K562 (cell line): ENCODE results near the gene FAM114A1. TPM values are rescaled to one million over a fixed set of nuclear protein-coding genes. Genes with fewer than 3 reads are reported as not detected.

Experiments
- ATAC-seq: fragments of 200-7000 bp; cut with Tn5 transposase; 3 replicates; pipeline ENCODE4 v1.9.1; 2020; ENCODE audit warnings: moderate library complexity
- BruUV-seq: library from RNA; stranded (reverse); fragments of 400-500 nt; replicated peaks from 2 replicates; lab custom pipeline; 2021; lab: Mats Ljungman, UMichigan
- CTCF ChIA-PET: fragments of 300-600 bp; formaldehyde crosslinking; extraction: SDS; loops from one replicate; lab custom pipeline; 2021; ENCODE audit warnings: low intra/inter-chr PET ratio; lab: Yijun Ruan, JAX
- POLR2A ChIA-PET: fragments of 300-600, 350-650 bp; sonication (Branson Sonifier 250); formaldehyde crosslinking; extraction: SDS; loops from one replicate; lab custom pipeline; 2021; ENCODE audit warnings: antibody characterized with exemption, inconsistent platforms; lab: Yijun Ruan, JAX
- DNase-seq, 4 experiments: peaks; one replicate each; pipeline versions ENCODE4 v3.0.0 to v3.0.0-alpha.2; 2011 to 2018; ENCODE audit warnings: low spot score in 3 of 4, mixed read lengths in 3 of 4; ENCODE audit errors: extremely low read depth in 1 of 4
- FAIRE-seq: peaks from 2 replicates; lab custom pipeline; 2011; peaks lifted over from hg19 to GRCh38; lab: Jason Lieb, UNC
- H2AFZ ChIP-seq: 2 replicates; pipeline ENCODE4 v1.6.0; 2011; ENCODE audit warnings: low read depth, low read length, control low read depth, inconsistent platforms
- H3K27ac ChIP-seq: fragments of 200-600 bp; 3 replicates; pipeline ENCODE4 v1.8.0; 2011; ENCODE audit warnings: low read depth, mild to moderate bottlenecking, control low read depth, inconsistent platforms, low read length, moderate library complexity, mixed read lengths; ENCODE audit errors: extremely low read depth
- H3K27me3 ChIP-seq, 2 experiments: fragments of 300-600 bp in 1 of 2; 2 replicates in 1 of 2; 3 replicates in 1 of 2; pipeline versions ENCODE4 v1.6.0 to v1.8.0; 2011; ENCODE audit warnings: inconsistent platforms in 2 of 2, low read length in 2 of 2, mild to moderate bottlenecking in 1 of 2, mixed read lengths in 1 of 2, moderate library complexity in 1 of 2; ENCODE audit not compliant: control insufficient read depth in 2 of 2, insufficient read depth in 2 of 2
- H3K36me3 ChIP-seq: fragments of 300-600 bp; 3 replicates; pipeline ENCODE4 v1.8.0; 2011; ENCODE audit warnings: mild to moderate bottlenecking, low read length, inconsistent platforms; ENCODE audit not compliant: control insufficient read depth, insufficient read depth
- H3K4me1 ChIP-seq, 2 experiments: fragments of 200-600 bp in 1 of 2; replicated peaks in 1 of 2; 2 replicates in 1 of 2; 3 replicates in 1 of 2; pipeline versions ENCODE4 v1.5.1 to v1.8.0; 2011; ENCODE audit warnings: inconsistent platforms in 2 of 2, low read length in 2 of 2, mild to moderate bottlenecking in 1 of 2, mixed read lengths in 1 of 2, moderate library complexity in 1 of 2; ENCODE audit not compliant: control insufficient read depth in 2 of 2, insufficient read depth in 2 of 2
- H3K4me2 ChIP-seq: 2 replicates; pipeline ENCODE4 v1.6.1; 2011; ENCODE audit warnings: low read length, control low read depth, inconsistent platforms, mixed read lengths; ENCODE audit not compliant: insufficient read depth
- H3K4me3 ChIP-seq: fragments of 200-600 bp; sonication (generic), shearing (Covaris generic); 2 replicates; pipeline ENCODE4 v1.5.1; 2016; ENCODE audit warnings: control low read depth, inconsistent platforms
- H3K79me2 ChIP-seq: fragments of 200-600 bp; 3 replicates; pipeline ENCODE4 v1.8.0; 2011; ENCODE audit warnings: low read length, inconsistent platforms; ENCODE audit not compliant: control insufficient read depth, insufficient read depth
- H3K9ac ChIP-seq, 2 experiments: 2 replicates each; pipeline versions ENCODE4 v1.6.0 to v1.6.1; 2011; ENCODE audit warnings: low read depth in 2 of 2, low read length in 2 of 2, control low read depth in 1 of 2, inconsistent platforms in 1 of 2, mild to moderate bottlenecking in 1 of 2, mixed read lengths in 1 of 2; ENCODE audit not compliant: insufficient read depth in 1 of 2
- H3K9me1 ChIP-seq: one replicate; pipeline ENCODE4 v1.6.0; 2011; ENCODE audit warnings: inconsistent platforms, mild to moderate bottlenecking, low read length, moderate library complexity; ENCODE audit not compliant: control insufficient read depth, insufficient read depth
- H3K9me3 ChIP-seq: replicated peaks from 2 replicates; pipeline ENCODE4 v1.5.1; 2011; ENCODE audit warnings: low read depth, low read length, inconsistent platforms; ENCODE audit not compliant: control insufficient read depth, insufficient read depth
- H4K20me1 ChIP-seq: replicated peaks from 2 replicates; pipeline ENCODE4 v1.6.1; 2011; ENCODE audit warnings: low read length, inconsistent platforms, mixed read lengths; ENCODE audit not compliant: control insufficient read depth, insufficient read depth
- CAMTA2 ChIP-seq: fragments of 250-450 bp; sonication (Bioruptor Pico); conservative IDR thresholded peaks from 2 replicates; pipeline ENCODE4 v1.5.1; 2022
- DMBX1 ChIP-seq: fragments of 250-450 bp; sonication (Bioruptor Pico); IDR thresholded peaks from 2 replicates; pipeline ENCODE4 v1.8.0; 2022; ENCODE audit warnings: inconsistent platforms, mild to moderate bottlenecking, moderate library complexity, borderline replicate concordance
- ELF1 ChIP-seq: fragments of 200-800 bp; sonication (Bioruptor generic); IDR thresholded peaks from 2 replicates; pipeline ENCODE4 v1.6.1; 2016; ENCODE audit warnings: missing genetic modification characterization, missing compliant biosample characterization
- LEF1 ChIP-seq: fragments of 450-650 bp; IDR thresholded peaks from 2 replicates; pipeline ENCODE4 v1.6.1; 2016; ENCODE audit warnings: mild to moderate bottlenecking
- NFATC3 ChIP-seq: fragments of 450-650 bp; IDR thresholded peaks from 2 replicates; pipeline ENCODE4 v1.6.1; 2017; ENCODE audit warnings: mild to moderate bottlenecking
- NR2C1 ChIP-seq, 2 experiments: fragments of 450-650 bp; IDR thresholded peaks; 2 replicates each; pipeline ENCODE4 v1.6.1; 2017; ENCODE audit warnings: mild to moderate bottlenecking in 2 of 2, antibody characterized with exemption in 1 of 2, inconsistent platforms in 1 of 2, missing compliant biosample characterization in 1 of 2, missing genetic modification characterization in 1 of 2
- NR2F6 ChIP-seq: fragments of 450-650 bp; formaldehyde crosslinking; IDR thresholded peaks from 2 replicates; pipeline ENCODE4 v1.4.0; 2020; ENCODE audit warnings: mild to moderate bottlenecking
- POLR2H ChIP-seq: IDR thresholded peaks from 2 replicates; pipeline ENCODE4 v1.6.1; 2016; ENCODE audit warnings: missing genetic modification characterization, low read depth, mild to moderate bottlenecking, control low read depth, missing compliant biosample characterization, moderate library complexity
- SPI1 ChIP-seq: IDR thresholded peaks from 2 replicates; pipeline ENCODE4 v1.6.1; 2011; ENCODE audit warnings: low read depth, low read length, control low read depth, borderline replicate concordance
- TEAD1 ChIP-seq, 2 experiments: fragments of 450-650 bp in 1 of 2; sonication (generic) in 1 of 2; formaldehyde crosslinking; IDR thresholded peaks; 2 replicates each; pipeline versions ENCODE4 v1.4.0 to v1.8.0; 2020 to 2022; ENCODE audit warnings: mild to moderate bottlenecking in 2 of 2, missing genetic modification reagents in 1 of 2
- ZNF197 ChIP-seq: fragments of 200-800 bp; sonication (Bioruptor generic); IDR thresholded peaks from 2 replicates; pipeline ENCODE4 v1.6.1; 2016; ENCODE audit warnings: low read depth, missing genetic modification characterization, missing compliant biosample characterization
- ZNF644 ChIP-seq: fragments of 200-800 bp; sonication (Bioruptor generic); IDR thresholded peaks from 2 replicates; pipeline ENCODE4 v1.6.1; 2016; ENCODE audit warnings: low read depth, missing genetic modification characterization, missing compliant biosample characterization
- ZNF668 ChIP-seq: fragments of 250-450 bp; sonication (Bioruptor Pico); IDR thresholded peaks from 2 replicates; pipeline ENCODE4 v1.8.0; 2022; ENCODE audit warnings: mild to moderate bottlenecking, inconsistent platforms
- WGBS: fragments of 100-300 bp; shearing (Covaris generic); methylation state at CpG from one replicate; pipeline ENCODE4 v1.1.6; 2016; ENCODE audit warnings: low coverage, mixed read lengths; ENCODE audit not compliant: insufficient coverage; ENCODE audit errors: missing lambda C conversion rate; 5-methylcytosine and 5-hydroxymethylcytosine counted together
- in situ Hi-C: fragments of 300-500 bp; cut with MboI; formaldehyde crosslinking; loops from 4 replicates; pipeline ENCODE4 v1.15.0; 2018; ENCODE audit warnings: inconsistent platforms, mixed read lengths
- intact Hi-C: fragments of 100-400 bp; cut with micrococcal nuclease; formaldehyde crosslinking; loops from 2 replicates; pipeline ENCODE4 v1.14.2; 2022
- polyA plus RNA-seq, 8 experiments: library from polyadenylated mRNA; depleted of rRNA in 4 of 8; stranded (reverse) in 5 of 8; unstranded in 3 of 8; fragments of >200 nt; fragmentation: Nextera tagmentation in 2 of 8; fragmentation: Illumina TruSeq in 1 of 8; extraction: Ambion mirVana in 2 of 8; extraction: Trizol in 1 of 8; gene quantifications; 2 replicates each; pipeline versions ENCODE4 v1.2.1 to v1.2.3, GENCODE V29; 2011 to 2014; ENCODE audit warnings: inconsistent platforms in 1 of 8, missing spikeins in 1 of 8
- total RNA-seq, 7 experiments: library from RNA; depleted of rRNA in 6 of 7; stranded (reverse); fragments of >200 nt in 6 of 7; fragmentation: Illumina TruSeq in 2 of 7; extraction: Trizol in 2 of 7; gene quantifications; 2 replicates each; pipeline versions ENCODE4 v1.2.1 to v1.2.3, GENCODE V29; 2011 to 2021; ENCODE audit warnings: low replicate concordance in 1 of 7
- TF ChIP-seq, protein P1 (sequence below), 2 experiments: fragments of 450-650 bp; IDR thresholded peaks; 2 replicates each; pipeline ENCODE4 v1.6.1; 2018; ENCODE audit warnings: mild to moderate bottlenecking in 2 of 2, low read depth in 1 of 2; ENCODE audit not compliant: partially characterized antibody in 2 of 2
- TF ChIP-seq, protein P2 (sequence below), 2 experiments: IDR thresholded peaks; 2 replicates each; pipeline ENCODE4 v1.6.1; 2012; ENCODE audit warnings: improper control_type of control experiment in 2 of 2, low read depth in 2 of 2, low read length in 2 of 2, borderline replicate concordance in 1 of 2

The FAM114A1 gene
- total and polyA plus RNA-seq, 9 of the 15 experiments (the other 6 are each of a cell fraction or from before 2014, with no cell fraction given): 1.8 to 12.0 (median 4.3) TPM

DNA sequence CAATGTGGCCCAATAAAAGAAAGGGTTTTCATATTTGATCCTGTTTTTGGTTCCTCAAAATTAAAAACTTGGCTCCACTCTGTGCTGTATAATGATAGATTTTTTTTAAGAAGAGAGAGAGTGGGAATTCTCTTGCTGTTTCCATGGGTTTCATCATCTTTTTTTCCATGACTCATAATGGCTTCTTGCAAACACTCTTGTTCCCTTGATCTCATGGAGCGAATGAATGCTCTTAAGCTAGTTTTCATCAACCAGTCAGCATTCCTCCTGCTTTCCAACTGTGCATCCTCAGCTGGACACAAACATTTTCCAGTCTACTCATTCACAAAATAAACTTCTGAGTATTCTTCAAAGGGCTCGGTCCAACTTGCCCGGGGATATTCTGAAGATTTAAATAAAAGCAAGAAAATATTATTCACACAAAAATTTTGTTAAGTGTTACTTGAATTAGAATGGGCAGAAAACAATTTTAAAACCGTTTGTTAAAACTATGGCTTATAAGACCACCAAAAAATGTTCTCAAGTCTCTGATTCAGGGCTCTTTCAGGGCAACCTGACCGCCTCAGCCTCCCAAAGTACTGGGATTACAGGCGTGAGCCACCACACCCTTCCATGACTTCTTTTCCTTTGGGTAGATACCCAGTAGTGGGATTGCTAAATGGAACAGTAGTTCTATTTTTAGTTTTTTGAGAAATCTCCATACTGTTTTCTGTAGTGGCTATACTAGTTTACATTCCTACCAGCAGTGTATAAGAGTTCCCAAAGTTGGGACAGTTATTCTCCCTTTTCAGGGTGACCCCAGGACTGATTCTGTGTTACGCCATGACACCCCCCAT, 99.9 kb downstream of the FAM114A1 start:
- H3K9ac ChIP-seq: no peak overlapping the region
- BruUV-seq: no TSS peak
- no peak overlapping the region for H3K4me2 ChIP-seq
- no peaks in the 10 kb centered on the region for H3K79me2 ChIP-seq
- H3K9me1 ChIP-seq: no peaks in the 10 kb centered on the region
- in situ Hi-C loops: no loop called here
- no peaks in the 10 kb centered on the region for H3K27me3 ChIP-seq
- FAIRE-seq: no peak
- 59% methylated on average over 7 of the region's 7 CpGs for WGBS
- intact Hi-C loops: no loop called here
- H3K4me1 ChIP-seq: no peaks in the 10 kb centered on the region; a peak in 1 of 5 replicates
- peak in 1 of 4 experiments; percentile 27 for DNase-seq
- no peaks in the 10 kb centered on the region for H3K9me3 ChIP-seq
- H3K4me3 ChIP-seq: no peak overlapping the region
- ChIA-PET POLR2A (no interaction called here), CTCF (no interaction called here)
- H4K20me1 ChIP-seq: no peaks in the 10 kb centered on the region
- ATAC-seq: peak; percentile 75
- H2AFZ ChIP-seq: no peak overlapping the region; the same call in 1 of the 2 replicates
- H3K36me3 ChIP-seq: no peaks in the 10 kb centered on the region
- peak overlapping the region; percentile 37; the same call in 2 of the 3 replicates for H3K27ac ChIP-seq
- TF ChIP-seq NR2F6 (no peak), NR2C1 (IDR thresholded peaks at IDR 0.05) (no peak), NR2C1 (tag; IDR thresholded peaks at IDR 0.05) (peak; percentile 58; the same call in 1 of the 2 replicates), LEF1 (peak; percentile 49; the same call in 1 of the 2 replicates), TEAD1 (CRISPR knock-in tag; IDR thresholded peaks at IDR 0.05) (0 out of 4 replicates have a peak, but pooled peaks of 1 of the 2 experiments have one; percentile 6), DMBX1 (peak; percentile 67; the same call in 1 of the 2 replicates), ZNF644 (tag) (peak; percentile 91), POLR2H (tag) (peak; percentile 75; the same call in 1 of the 2 replicates), SPI1 (no peak), ZNF197 (CRISPR knock-in tag) (peak; percentile 29; the same call in 1 of the 2 replicates), ELF1 (no peak), CAMTA2 (no peak), NFATC3 (peak; percentile 97), ZNF668 (CRISPR knock-in tag) (0 out of 2 replicates have a peak, but pooled peaks have one; percentile 33)
- TF ChIP-seq, protein P1, sequence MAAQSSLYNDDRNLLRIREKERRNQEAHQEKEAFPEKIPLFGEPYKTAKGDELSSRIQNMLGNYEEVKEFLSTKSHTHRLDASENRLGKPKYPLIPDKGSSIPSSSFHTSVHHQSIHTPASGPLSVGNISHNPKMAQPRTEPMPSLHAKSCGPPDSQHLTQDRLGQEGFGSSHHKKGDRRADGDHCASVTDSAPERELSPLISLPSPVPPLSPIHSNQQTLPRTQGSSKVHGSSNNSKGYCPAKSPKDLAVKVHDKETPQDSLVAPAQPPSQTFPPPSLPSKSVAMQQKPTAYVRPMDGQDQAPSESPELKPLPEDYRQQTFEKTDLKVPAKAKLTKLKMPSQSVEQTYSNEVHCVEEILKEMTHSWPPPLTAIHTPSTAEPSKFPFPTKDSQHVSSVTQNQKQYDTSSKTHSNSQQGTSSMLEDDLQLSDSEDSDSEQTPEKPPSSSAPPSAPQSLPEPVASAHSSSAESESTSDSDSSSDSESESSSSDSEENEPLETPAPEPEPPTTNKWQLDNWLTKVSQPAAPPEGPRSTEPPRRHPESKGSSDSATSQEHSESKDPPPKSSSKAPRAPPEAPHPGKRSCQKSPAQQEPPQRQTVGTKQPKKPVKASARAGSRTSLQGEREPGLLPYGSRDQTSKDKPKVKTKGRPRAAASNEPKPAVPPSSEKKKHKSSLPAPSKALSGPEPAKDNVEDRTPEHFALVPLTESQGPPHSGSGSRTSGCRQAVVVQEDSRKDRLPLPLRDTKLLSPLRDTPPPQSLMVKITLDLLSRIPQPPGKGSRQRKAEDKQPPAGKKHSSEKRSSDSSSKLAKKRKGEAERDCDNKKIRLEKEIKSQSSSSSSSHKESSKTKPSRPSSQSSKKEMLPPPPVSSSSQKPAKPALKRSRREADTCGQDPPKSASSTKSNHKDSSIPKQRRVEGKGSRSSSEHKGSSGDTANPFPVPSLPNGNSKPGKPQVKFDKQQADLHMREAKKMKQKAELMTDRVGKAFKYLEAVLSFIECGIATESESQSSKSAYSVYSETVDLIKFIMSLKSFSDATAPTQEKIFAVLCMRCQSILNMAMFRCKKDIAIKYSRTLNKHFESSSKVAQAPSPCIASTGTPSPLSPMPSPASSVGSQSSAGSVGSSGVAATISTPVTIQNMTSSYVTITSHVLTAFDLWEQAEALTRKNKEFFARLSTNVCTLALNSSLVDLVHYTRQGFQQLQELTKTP (IDR thresholded peaks at IDR 0.05; ENCODE audit: low read depth in 1 of 2, partially characterized antibody in 2 of 2): peak in 1 of 2 experiments; percentile 71
- TF ChIP-seq, protein P2, sequence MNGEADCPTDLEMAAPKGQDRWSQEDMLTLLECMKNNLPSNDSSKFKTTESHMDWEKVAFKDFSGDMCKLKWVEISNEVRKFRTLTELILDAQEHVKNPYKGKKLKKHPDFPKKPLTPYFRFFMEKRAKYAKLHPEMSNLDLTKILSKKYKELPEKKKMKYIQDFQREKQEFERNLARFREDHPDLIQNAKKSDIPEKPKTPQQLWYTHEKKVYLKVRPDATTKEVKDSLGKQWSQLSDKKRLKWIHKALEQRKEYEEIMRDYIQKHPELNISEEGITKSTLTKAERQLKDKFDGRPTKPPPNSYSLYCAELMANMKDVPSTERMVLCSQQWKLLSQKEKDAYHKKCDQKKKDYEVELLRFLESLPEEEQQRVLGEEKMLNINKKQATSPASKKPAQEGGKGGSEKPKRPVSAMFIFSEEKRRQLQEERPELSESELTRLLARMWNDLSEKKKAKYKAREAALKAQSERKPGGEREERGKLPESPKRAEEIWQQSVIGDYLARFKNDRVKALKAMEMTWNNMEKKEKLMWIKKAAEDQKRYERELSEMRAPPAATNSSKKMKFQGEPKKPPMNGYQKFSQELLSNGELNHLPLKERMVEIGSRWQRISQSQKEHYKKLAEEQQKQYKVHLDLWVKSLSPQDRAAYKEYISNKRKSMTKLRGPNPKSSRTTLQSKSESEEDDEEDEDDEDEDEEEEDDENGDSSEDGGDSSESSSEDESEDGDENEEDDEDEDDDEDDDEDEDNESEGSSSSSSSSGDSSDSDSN (IDR thresholded peaks at IDR 0.05; ENCODE audit: borderline replicate concordance in 1 of 2, low read depth in 2 of 2, low read length in 2 of 2): no peak
